Measurements from ENCODE around the gene LRFN2. TPM values are rescaled to one million over a fixed set of nuclear protein-coding genes. Genes with fewer than 3 reads are reported as not detected.

LRFN2 gene
- total and polyA plus RNA-seq, 2 donors from 2014 or later, result not detected

DNA sequence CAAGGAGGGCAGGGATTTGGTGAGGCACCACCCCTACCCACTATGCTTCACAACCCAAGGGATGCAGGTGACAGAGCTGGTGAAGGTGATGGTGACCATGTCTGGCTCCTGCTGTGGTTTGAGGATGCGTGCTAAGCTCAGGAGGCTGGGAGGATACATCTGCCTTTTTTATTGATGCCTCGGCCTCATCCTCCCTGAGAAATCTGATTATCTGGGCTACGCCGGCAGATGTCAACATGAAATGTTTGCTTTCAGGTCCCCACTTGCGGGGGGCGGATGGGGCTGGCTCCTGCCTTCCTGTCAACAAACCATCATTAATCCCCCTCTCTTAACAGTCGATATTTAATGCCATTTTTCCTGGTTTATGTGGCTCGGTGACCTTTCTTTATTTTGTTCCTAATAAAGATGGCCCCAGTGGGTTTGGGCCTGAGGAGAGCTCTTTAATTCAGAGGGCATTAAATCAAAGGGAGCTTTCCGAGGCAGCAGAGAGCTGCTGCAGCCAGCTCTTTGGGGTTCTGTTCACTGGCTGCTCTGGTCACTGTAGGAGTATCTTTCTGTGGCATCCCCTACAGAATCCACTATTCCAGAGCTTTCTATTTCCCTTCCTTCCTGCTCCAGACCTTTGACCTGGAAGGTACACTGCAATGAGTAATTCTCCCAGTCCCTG lies 33.5 kb upstream of the LRFN2 start:
- Histone ChIP-seq H3K27me3 (ENCODE audit: control insufficient read depth, insufficient read depth, low read length) (no peaks in the 10 kb centered on the region), H3K9ac (ENCODE audit: low read length in 3 of 3) (no peak overlapping the region), H3K9me3 (ENCODE audit: control insufficient read depth in 2 of 3, insufficient read depth in 1 of 3, low read length in 3 of 3) (no peaks in the 10 kb centered on the region), H3K36me3 (ENCODE audit: control insufficient read depth in 2 of 3, insufficient read depth in 3 of 3, low read length in 3 of 3) (no peaks in the 10 kb centered on the region), H3K4me1 (ENCODE audit: control insufficient read depth in 2 of 3, insufficient read depth in 2 of 3, low read depth in 1 of 3, low read length in 3 of 3) (no peaks in the 10 kb centered on the region), H3K4me3 (ENCODE audit: low read length in 3 of 3) (no peak overlapping the region), H3K27ac (ENCODE audit: low read depth in 2 of 2, low read length in 2 of 2) (no peak overlapping the region)
- TF ChIP-seq, protein P1, sequence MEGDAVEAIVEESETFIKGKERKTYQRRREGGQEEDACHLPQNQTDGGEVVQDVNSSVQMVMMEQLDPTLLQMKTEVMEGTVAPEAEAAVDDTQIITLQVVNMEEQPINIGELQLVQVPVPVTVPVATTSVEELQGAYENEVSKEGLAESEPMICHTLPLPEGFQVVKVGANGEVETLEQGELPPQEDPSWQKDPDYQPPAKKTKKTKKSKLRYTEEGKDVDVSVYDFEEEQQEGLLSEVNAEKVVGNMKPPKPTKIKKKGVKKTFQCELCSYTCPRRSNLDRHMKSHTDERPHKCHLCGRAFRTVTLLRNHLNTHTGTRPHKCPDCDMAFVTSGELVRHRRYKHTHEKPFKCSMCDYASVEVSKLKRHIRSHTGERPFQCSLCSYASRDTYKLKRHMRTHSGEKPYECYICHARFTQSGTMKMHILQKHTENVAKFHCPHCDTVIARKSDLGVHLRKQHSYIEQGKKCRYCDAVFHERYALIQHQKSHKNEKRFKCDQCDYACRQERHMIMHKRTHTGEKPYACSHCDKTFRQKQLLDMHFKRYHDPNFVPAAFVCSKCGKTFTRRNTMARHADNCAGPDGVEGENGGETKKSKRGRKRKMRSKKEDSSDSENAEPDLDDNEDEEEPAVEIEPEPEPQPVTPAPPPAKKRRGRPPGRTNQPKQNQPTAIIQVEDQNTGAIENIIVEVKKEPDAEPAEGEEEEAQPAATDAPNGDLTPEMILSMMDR (IDR thresholded peaks at IDR 0.05; ENCODE audit: borderline replicate concordance, extremely low read depth, insufficient read depth), result no peak
- FAIRE-seq, result no peak
- DNase-seq, result no peak
- intact Hi-C loops (cut with DNase I), result no loop called here

DNA sequence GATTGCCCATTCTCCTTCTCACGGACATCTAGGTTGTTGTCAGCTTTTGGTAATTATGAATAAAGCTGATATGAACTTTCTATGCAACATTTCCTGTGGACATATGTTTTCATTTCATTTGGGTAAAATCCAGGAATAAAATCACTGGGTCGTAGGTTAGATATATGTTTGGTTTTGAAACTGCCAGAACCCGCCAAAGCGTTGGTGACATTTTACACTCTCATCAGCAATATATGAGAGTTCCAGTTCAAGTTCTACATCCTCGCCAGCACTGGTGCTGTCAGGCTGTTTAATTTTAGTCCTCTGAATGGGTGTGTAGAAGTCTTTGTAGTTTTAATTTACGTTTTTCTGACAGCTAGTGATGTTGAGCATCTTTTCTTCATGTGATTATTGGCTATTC lies 27.5 kb upstream of the LRFN2 start:
- TF ChIP-seq, protein P1 (IDR thresholded peaks at IDR 0.05; ENCODE audit: borderline replicate concordance, extremely low read depth, insufficient read depth), result no peak
- intact Hi-C loops (cut with DNase I), result no loop called here
- Histone ChIP-seq H3K4me1 (ENCODE audit: control insufficient read depth in 2 of 3, insufficient read depth in 2 of 3, low read depth in 1 of 3, low read length in 3 of 3) (no peaks in the 10 kb centered on the region), H3K9ac (ENCODE audit: low read length in 3 of 3) (no peak overlapping the region), H3K36me3 (ENCODE audit: control insufficient read depth in 2 of 3, insufficient read depth in 3 of 3, low read length in 3 of 3) (no peaks in the 10 kb centered on the region), H3K4me3 (ENCODE audit: low read length in 3 of 3) (no peak overlapping the region), H3K27ac (ENCODE audit: low read depth in 2 of 2, low read length in 2 of 2) (no peak overlapping the region), H3K9me3 (ENCODE audit: control insufficient read depth in 2 of 3, insufficient read depth in 1 of 3, low read length in 3 of 3) (no peaks in the 10 kb centered on the region), H3K27me3 (ENCODE audit: control insufficient read depth, insufficient read depth, low read length) (no peaks in the 10 kb centered on the region)
- no peak for FAIRE-seq
- no peak for DNase-seq

DNA sequence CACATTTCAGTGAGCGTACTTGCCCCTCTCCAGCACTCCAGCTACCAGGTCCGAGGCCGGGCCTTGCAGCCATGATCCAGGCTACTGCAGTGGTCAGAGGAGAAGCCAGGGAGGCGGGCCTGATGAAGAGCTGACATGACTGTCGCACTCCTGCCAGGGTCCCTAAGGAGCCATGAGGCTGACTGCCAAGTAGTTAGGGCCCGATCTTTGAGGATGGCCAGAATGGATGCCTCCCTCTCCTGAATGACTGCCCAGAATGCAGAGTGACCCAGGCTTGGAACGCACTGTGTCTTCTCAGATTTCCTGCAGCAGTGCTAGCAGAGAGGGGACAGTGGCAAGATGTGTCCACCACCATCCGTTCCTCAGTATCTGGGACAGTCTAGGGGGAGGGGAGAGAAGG lies 24.7 kb upstream of the LRFN2 start:
- Histone ChIP-seq H3K4me1 (ENCODE audit: control insufficient read depth in 2 of 3, insufficient read depth in 2 of 3, low read depth in 1 of 3, low read length in 3 of 3) (no peaks in the 10 kb centered on the region), H3K27me3 (ENCODE audit: control insufficient read depth, insufficient read depth, low read length) (no peaks in the 10 kb centered on the region), H3K36me3 (ENCODE audit: control insufficient read depth in 2 of 3, insufficient read depth in 3 of 3, low read length in 3 of 3) (no peaks in the 10 kb centered on the region), H3K9ac (ENCODE audit: low read length in 3 of 3) (no peak overlapping the region), H3K27ac (ENCODE audit: low read depth in 2 of 2, low read length in 2 of 2) (no peak overlapping the region), H3K9me3 (ENCODE audit: control insufficient read depth in 2 of 3, insufficient read depth in 1 of 3, low read length in 3 of 3) (no peaks in the 10 kb centered on the region), H3K4me3 (ENCODE audit: low read length in 3 of 3) (no peak overlapping the region)
- FAIRE-seq (no peak), DNase-seq (no peak)
- TF ChIP-seq, protein P1 (IDR thresholded peaks at IDR 0.05; ENCODE audit: borderline replicate concordance, extremely low read depth, insufficient read depth), result no peak
- intact Hi-C loops (cut with DNase I), result no loop called here

DNA sequence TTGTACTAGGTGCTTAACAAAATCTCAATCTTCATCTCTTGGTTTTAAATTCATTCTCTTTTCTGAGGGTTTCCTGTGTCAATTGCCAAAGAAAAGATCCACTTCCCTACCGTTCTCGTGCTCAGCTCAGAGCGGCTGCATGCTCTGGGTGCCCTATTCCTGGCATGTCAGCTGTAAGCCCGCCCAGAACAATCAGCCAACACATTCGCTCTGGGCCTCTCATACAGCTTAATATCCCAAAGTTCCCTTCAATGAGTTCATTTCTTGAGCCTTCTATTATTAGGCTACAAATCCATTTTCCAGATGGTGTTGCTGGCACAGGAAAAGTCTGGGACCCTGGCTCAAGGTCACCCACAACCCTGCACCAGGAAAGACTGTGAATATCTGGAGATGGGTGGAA lies 24.3 kb upstream of the LRFN2 start:
- Histone ChIP-seq H3K27me3 (ENCODE audit: control insufficient read depth, insufficient read depth, low read length) (no peaks in the 10 kb centered on the region), H3K36me3 (ENCODE audit: control insufficient read depth in 2 of 3, insufficient read depth in 3 of 3, low read length in 3 of 3) (no peaks in the 10 kb centered on the region), H3K9me3 (ENCODE audit: control insufficient read depth in 2 of 3, insufficient read depth in 1 of 3, low read length in 3 of 3) (no peaks in the 10 kb centered on the region), H3K27ac (ENCODE audit: low read depth in 2 of 2, low read length in 2 of 2) (no peak overlapping the region), H3K4me1 (ENCODE audit: control insufficient read depth in 2 of 3, insufficient read depth in 2 of 3, low read depth in 1 of 3, low read length in 3 of 3) (no peaks in the 10 kb centered on the region), H3K4me3 (ENCODE audit: low read length in 3 of 3) (no peak overlapping the region), H3K9ac (ENCODE audit: low read length in 3 of 3) (no peak overlapping the region)
- TF ChIP-seq, protein P1 (IDR thresholded peaks at IDR 0.05; ENCODE audit: borderline replicate concordance, extremely low read depth, insufficient read depth), result no peak
- DNase-seq (no peak), FAIRE-seq (no peak)
- intact Hi-C loops (cut with DNase I), result no loop called here

Data from kidney (tissue), 14 donors.